IMR-90 (cell line): ENCODE results near the gene CD300C. TPM values are rescaled to one million over a fixed set of nuclear protein-coding genes. Genes with fewer than 3 reads are reported as not detected.

Experiments
- ATAC-seq: fragments of 200-7000 bp; cut with Tn5 transposase; 2 replicates; pipeline ENCODE4 v1.9.1; 2020; ENCODE audit warnings: low read depth, mild to moderate bottlenecking, moderate library complexity
- BruUV-seq: library from RNA; stranded (reverse); fragments of 400-500 nt; replicated peaks from 2 replicates; lab custom pipeline; 2021; lab: Mats Ljungman, UMichigan
- CTCF ChIA-PET: fragments of 300-600 bp; formaldehyde crosslinking; extraction: SDS; loops from one replicate; lab custom pipeline; 2021; ENCODE audit warnings: antibody characterized with exemption; lab: Yijun Ruan, JAX
- POLR2A ChIA-PET: fragments of 300-600 bp; sonication (Branson Sonifier 250); formaldehyde crosslinking; loops from one replicate; lab custom pipeline; 2022; ENCODE audit warnings: antibody characterized with exemption; ENCODE audit not compliant: unreplicated experiment; lab: Charles Lee
- DNase-seq: peaks from one replicate; pipeline ENCODE4 v3.0.0; 2013
- H2AFZ ChIP-seq: replicated peaks from 2 replicates; pipeline ENCODE3; 2013; ENCODE audit warnings: low read length, mild to moderate bottlenecking; ENCODE audit not compliant: poor library complexity
- H2AK5ac ChIP-seq: 2 replicates; pipeline ENCODE4 v1.6.1; 2013; ENCODE audit warnings: low read depth, low read length, inconsistent platforms
- H2AK9ac ChIP-seq: replicated peaks from 2 replicates; pipeline ENCODE3; 2013; ENCODE audit warnings: mild to moderate bottlenecking, low read depth, low read length, moderate library complexity; ENCODE audit not compliant: poor library complexity
- H2BK120ac ChIP-seq: 2 replicates; pipeline ENCODE4 v1.6.1; 2013; ENCODE audit warnings: low read depth, low read length, inconsistent platforms
- H2BK15ac ChIP-seq: 3 replicates; pipeline ENCODE4 v1.6.1; 2013; ENCODE audit warnings: low read depth, low read length, inconsistent platforms
- H2BK20ac ChIP-seq: 2 replicates; pipeline ENCODE4 v1.6.1; 2013; ENCODE audit warnings: low read depth, mild to moderate bottlenecking, inconsistent platforms, low read length, moderate library complexity
- H2BK5ac ChIP-seq: 2 replicates; pipeline ENCODE4 v1.6.1; 2013; ENCODE audit warnings: mild to moderate bottlenecking, low read depth, low read length, inconsistent platforms; ENCODE audit not compliant: poor library complexity, severe bottlenecking
- H3K14ac ChIP-seq: replicated peaks from 2 replicates; pipeline ENCODE4 v1.6.1; 2013; ENCODE audit warnings: low read depth, low read length, inconsistent platforms
- H3K18ac ChIP-seq: 2 replicates; pipeline ENCODE4 v1.6.1; 2013; ENCODE audit warnings: low read depth, low read length, control low read depth
- H3K23ac ChIP-seq: 2 replicates; pipeline ENCODE4 v1.6.1; 2013; ENCODE audit warnings: low read depth, low read length, inconsistent platforms
- H3K27ac ChIP-seq: 2 replicates; pipeline ENCODE4 v1.5.1; 2013; ENCODE audit warnings: mild to moderate bottlenecking, control low read depth, low read length; ENCODE audit not compliant: insufficient read depth
- H3K27me3 ChIP-seq: 2 replicates; pipeline ENCODE4 v1.6.1; 2013; ENCODE audit warnings: low read length; ENCODE audit not compliant: control insufficient read depth, insufficient read depth
- H3K36me3 ChIP-seq: 2 replicates; pipeline ENCODE4 v1.6.1; 2013; ENCODE audit warnings: low read length, mixed read lengths; ENCODE audit not compliant: control insufficient read depth, insufficient read depth
- H3K4ac ChIP-seq: 2 replicates; pipeline ENCODE4 v1.6.1; 2013; ENCODE audit warnings: low read depth, low read length, inconsistent platforms
- H3K4me1 ChIP-seq: 2 replicates; pipeline ENCODE4 v1.6.1; 2013; ENCODE audit warnings: low read length, mixed read lengths; ENCODE audit not compliant: control insufficient read depth, insufficient read depth
- H3K4me2 ChIP-seq: 2 replicates; pipeline ENCODE4 v1.6.1; 2013; ENCODE audit warnings: low read depth, mild to moderate bottlenecking, control low read depth, low read length, moderate library complexity
- H3K4me3 ChIP-seq: 2 replicates; pipeline ENCODE4 v1.5.1; 2013; ENCODE audit warnings: low read depth, mild to moderate bottlenecking, control low read depth, low read length, moderate library complexity; ENCODE audit not compliant: insufficient read depth
- H3K56ac ChIP-seq: 2 replicates; pipeline ENCODE4 v1.6.1; 2013; ENCODE audit warnings: low read length, inconsistent platforms; ENCODE audit not compliant: insufficient read depth; ENCODE audit errors: extremely low read depth
- H3K79me1 ChIP-seq, 2 experiments: 2 replicates each; pipeline ENCODE4 v1.6.1; 2013; ENCODE audit warnings: low read length in 2 of 2, inconsistent platforms in 1 of 2, low read depth in 1 of 2
- H3K9ac ChIP-seq: 2 replicates; pipeline ENCODE4 v1.6.1; 2013; ENCODE audit warnings: low read depth, low read length, control low read depth
- H3K9me1 ChIP-seq: 2 replicates; pipeline ENCODE4 v1.6.1; 2013; ENCODE audit warnings: low read length, inconsistent platforms; ENCODE audit not compliant: insufficient read depth
- H3K9me3 ChIP-seq: 2 replicates; pipeline ENCODE4 v1.6.1; 2013; ENCODE audit warnings: low read length; ENCODE audit not compliant: control insufficient read depth, insufficient read depth
- H4K20me1 ChIP-seq: 2 replicates; pipeline ENCODE4 v1.6.1; 2013; ENCODE audit warnings: low read length, inconsistent platforms; ENCODE audit not compliant: insufficient read depth
- H4K5ac ChIP-seq: 2 replicates; pipeline ENCODE4 v1.6.1; 2013; ENCODE audit warnings: mild to moderate bottlenecking, low read depth, low read length, control low read depth
- H4K8ac ChIP-seq, 2 experiments: 2 replicates each; pipeline ENCODE4 v1.6.1; 2013; ENCODE audit warnings: low read depth in 2 of 2, low read length in 2 of 2, control low read depth in 1 of 2, inconsistent platforms in 1 of 2
- H4K91ac ChIP-seq: 2 replicates; pipeline ENCODE4 v1.6.1; 2013; ENCODE audit warnings: low read depth, low read length, inconsistent platforms; ENCODE audit not compliant: insufficient read depth
- BHLHE40 ChIP-seq: fragments of 150-350 bp; IDR thresholded peaks from 2 replicates; pipeline ENCODE4 v1.6.1; 2016; ENCODE audit warnings: mild to moderate bottlenecking, low read depth, low read length
- CEBPB ChIP-seq: IDR thresholded peaks from 2 replicates; pipeline ENCODE4 v1.6.1; 2012; ENCODE audit warnings: low read depth, low read length, improper control_type of control experiment
- FOS ChIP-seq: fragments of 150-350 bp; IDR thresholded peaks from 2 replicates; pipeline ENCODE4 v1.6.1; 2016; ENCODE audit warnings: low read depth, low read length
- MAZ ChIP-seq: IDR thresholded peaks from 2 replicates; pipeline ENCODE4 v1.6.1; 2012; ENCODE audit warnings: low read depth, mild to moderate bottlenecking, low read length, improper control_type of control experiment, moderate library complexity, borderline replicate concordance
- MXI1 ChIP-seq: IDR thresholded peaks from 2 replicates; pipeline ENCODE4 v1.6.1; 2012; ENCODE audit warnings: low read depth, mild to moderate bottlenecking, low read length, moderate library complexity, borderline replicate concordance
- NFE2L2 ChIP-seq: fragments of 150-350 bp; IDR thresholded peaks from 2 replicates; pipeline ENCODE4 v1.6.1; 2016; ENCODE audit warnings: low read depth, mild to moderate bottlenecking, low read length
- POLR2A ChIP-seq: IDR thresholded peaks from 2 replicates; pipeline ENCODE4 v1.6.1; 2012; ENCODE audit warnings: mild to moderate bottlenecking, low read depth, low read length
- RAD21 ChIP-seq: IDR thresholded peaks from 2 replicates; pipeline ENCODE4 v1.6.1; 2012; ENCODE audit warnings: low read length, improper control_type of control experiment
- RCOR1 ChIP-seq: IDR thresholded peaks from 2 replicates; pipeline ENCODE4 v1.6.1; 2012; ENCODE audit warnings: mild to moderate bottlenecking, low read length, improper control_type of control experiment; ENCODE audit not compliant: insufficient replicate concordance
- RFX5 ChIP-seq: IDR thresholded peaks from 2 replicates; pipeline ENCODE4 v1.8.0; 2012; ENCODE audit warnings: low read depth, mild to moderate bottlenecking, low read length, moderate library complexity
- SMC3 ChIP-seq: fragments of 150-350 bp; IDR thresholded peaks from 2 replicates; pipeline ENCODE4 v1.6.1; 2016; ENCODE audit warnings: low read depth, mild to moderate bottlenecking, antibody characterized with exemption, low read length, moderate library complexity
- WGBS, 2 experiments: methylation state at CpG; one replicate each; pipeline versions ENCODE4 v1.1.5 to v1.1.7; 2013; ENCODE audit warnings: missing lambda C conversion rate in 2 of 2; ENCODE audit not compliant: insufficient read length in 1 of 2; ENCODE audit errors: extremely low coverage in 2 of 2; 5-methylcytosine and 5-hydroxymethylcytosine counted together
- dilution Hi-C: fragments of 300-500 bp; cut with HindIII; formaldehyde crosslinking; loops from one replicate; pipeline ENCODE4 v1.14.3; 2018; ENCODE audit warnings: low sequenced_read_pairs; ENCODE audit not compliant: unreplicated experiment
- in situ Hi-C: fragments of 300-500 bp; cut with MboI; formaldehyde crosslinking; loops from 3 replicates; pipeline ENCODE4 v1.14.3; 2019; ENCODE audit warnings: low sequenced_read_pairs, inconsistent platforms, mixed read lengths
- intact Hi-C: fragments of 100-400 bp; cut with micrococcal nuclease; formaldehyde crosslinking; loops from 2 replicates; pipeline ENCODE4 v1.10.0; 2022
- polyA plus RNA-seq, 3 experiments: library from polyadenylated mRNA; depleted of rRNA; stranded (reverse); fragments of >200 nt; gene quantifications; 2 replicates each; pipeline ENCODE4 v1.2.3, GENCODE V29; 2012; ENCODE audit warnings: low replicate concordance in 1 of 3
- total RNA-seq: library from RNA; depleted of rRNA; stranded (reverse); fragments of >200 nt; gene quantifications from 2 replicates; pipeline ENCODE4 v1.2.3, GENCODE V29; 2012
- TF ChIP-seq, protein P1 (sequence below): fragments of 150-350 bp; IDR thresholded peaks from 2 replicates; pipeline ENCODE4 v1.6.1; 2016; ENCODE audit warnings: low read depth, mild to moderate bottlenecking, low read length, moderate library complexity, borderline replicate concordance
- TF ChIP-seq, protein P2 (sequence below): conservative IDR thresholded peaks from 2 replicates; pipeline ENCODE4 v1.5.1; 2012; ENCODE audit warnings: mild to moderate bottlenecking, low read depth, low read length, improper control_type of control experiment

The CD300C gene
- total and polyA plus RNA-seq, 2 of the 4 experiments (the other 2 are of a cell fraction) = not detected

DNA sequence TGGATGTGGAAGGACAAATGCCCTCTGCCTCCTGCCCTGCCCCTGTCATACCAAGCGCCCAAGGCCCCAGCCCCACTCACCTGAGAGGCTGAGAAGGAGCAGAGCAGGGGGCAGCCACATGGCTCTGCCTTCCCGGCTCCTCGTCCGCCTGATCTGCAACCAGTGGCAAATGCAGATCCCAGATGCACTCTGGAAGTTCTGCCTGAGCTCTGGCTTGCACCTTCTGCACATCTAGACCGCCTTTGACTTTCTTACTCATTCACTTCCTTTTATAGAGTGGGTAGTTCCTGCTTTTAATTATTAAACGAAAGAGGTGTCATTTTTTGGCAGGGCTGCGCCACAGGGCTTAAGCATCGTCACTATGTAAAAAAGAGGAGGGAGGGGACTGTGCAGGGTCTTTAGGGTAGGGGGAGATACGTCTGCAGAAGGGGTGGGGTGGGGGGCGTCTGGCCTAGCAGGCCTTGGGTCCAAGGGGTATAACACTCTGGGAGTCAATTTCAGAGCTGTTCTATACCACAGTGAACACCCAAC, 14.6 kb downstream of the CD300C start, which contains the start of gene CD300LB:
Gene CD300LB (minus strand): TSS at position 245 of the 531 bp plus-strand sequence. CDS start 125 bp downstream, at position 120.
- Histone ChIP-seq H3K27ac (no peak within 1 kb of the TSS), H3K23ac (no peak within 1 kb of the TSS), H2BK20ac (no peak within 1 kb of the TSS), H3K9ac (no peak within 1 kb of the TSS), H3K14ac (no peak within 1 kb of the TSS), H3K9me1 (no peaks in the 10 kb centered on the region), H4K20me1 (no peaks in the 10 kb centered on the region), H3K56ac (no peak within 1 kb of the TSS), H2AK9ac (no peak within 1 kb of the TSS), H3K18ac (no peak within 1 kb of the TSS), H3K4me1 (no peaks in the 10 kb centered on the region), H2BK5ac (no peak within 1 kb of the TSS), H3K27me3 (no peaks in the 10 kb centered on the region), H2BK120ac (no peak within 1 kb of the TSS), H3K9me3 (peaks cover 27% of the 10 kb centered on the region), H3K36me3 (no peaks in the 10 kb centered on the region), H2AFZ (no peak within 1 kb of the TSS), H3K4ac (no peak within 1 kb of the TSS), H2AK5ac (no peak within 1 kb of the TSS), H4K5ac (no peak within 1 kb of the TSS), H3K4me2 (no peak within 1 kb of the TSS), H4K8ac (no peak within 1 kb of the TSS), H3K4me3 (no peak within 1 kb of the TSS), H4K91ac (no peak within 1 kb of the TSS), H3K79me1 (no peaks in the 10 kb centered on the region), H2BK15ac (no peak within 1 kb of the TSS)
- TF ChIP-seq RFX5 (no peak), POLR2A (no peak), RCOR1 (no peak), CEBPB (no peak), NFE2L2 (no peak), MXI1 (no peak), SMC3 (no peak), BHLHE40 (no peak), MAZ (no peak), RAD21 (no peak), FOS (no peak)
- TF ChIP-seq, protein P1, sequence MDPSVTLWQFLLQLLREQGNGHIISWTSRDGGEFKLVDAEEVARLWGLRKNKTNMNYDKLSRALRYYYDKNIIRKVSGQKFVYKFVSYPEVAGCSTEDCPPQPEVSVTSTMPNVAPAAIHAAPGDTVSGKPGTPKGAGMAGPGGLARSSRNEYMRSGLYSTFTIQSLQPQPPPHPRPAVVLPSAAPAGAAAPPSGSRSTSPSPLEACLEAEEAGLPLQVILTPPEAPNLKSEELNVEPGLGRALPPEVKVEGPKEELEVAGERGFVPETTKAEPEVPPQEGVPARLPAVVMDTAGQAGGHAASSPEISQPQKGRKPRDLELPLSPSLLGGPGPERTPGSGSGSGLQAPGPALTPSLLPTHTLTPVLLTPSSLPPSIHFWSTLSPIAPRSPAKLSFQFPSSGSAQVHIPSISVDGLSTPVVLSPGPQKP = no peak
- TF ChIP-seq, protein P2, sequence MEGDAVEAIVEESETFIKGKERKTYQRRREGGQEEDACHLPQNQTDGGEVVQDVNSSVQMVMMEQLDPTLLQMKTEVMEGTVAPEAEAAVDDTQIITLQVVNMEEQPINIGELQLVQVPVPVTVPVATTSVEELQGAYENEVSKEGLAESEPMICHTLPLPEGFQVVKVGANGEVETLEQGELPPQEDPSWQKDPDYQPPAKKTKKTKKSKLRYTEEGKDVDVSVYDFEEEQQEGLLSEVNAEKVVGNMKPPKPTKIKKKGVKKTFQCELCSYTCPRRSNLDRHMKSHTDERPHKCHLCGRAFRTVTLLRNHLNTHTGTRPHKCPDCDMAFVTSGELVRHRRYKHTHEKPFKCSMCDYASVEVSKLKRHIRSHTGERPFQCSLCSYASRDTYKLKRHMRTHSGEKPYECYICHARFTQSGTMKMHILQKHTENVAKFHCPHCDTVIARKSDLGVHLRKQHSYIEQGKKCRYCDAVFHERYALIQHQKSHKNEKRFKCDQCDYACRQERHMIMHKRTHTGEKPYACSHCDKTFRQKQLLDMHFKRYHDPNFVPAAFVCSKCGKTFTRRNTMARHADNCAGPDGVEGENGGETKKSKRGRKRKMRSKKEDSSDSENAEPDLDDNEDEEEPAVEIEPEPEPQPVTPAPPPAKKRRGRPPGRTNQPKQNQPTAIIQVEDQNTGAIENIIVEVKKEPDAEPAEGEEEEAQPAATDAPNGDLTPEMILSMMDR = no peak
- in situ Hi-C loops (no loop called here), dilution Hi-C loops (no loop called here), intact Hi-C loops (no loop called here)
- no peak for ATAC-seq
- no TSS peak for BruUV-seq
- no peak for DNase-seq
- ChIA-PET CTCF (no interaction called here), POLR2A (no interaction called here)
- WGBS, 2 experiments = no CpG with 5 or more reads among the region's 10 CpGs
